Heart left ventricle (tissue), 13 donors: Measurements from ENCODE around the gene CSH2.

ENCODE experiments used
- CTCF ChIP-seq, 12 donors: fragments of 200-600 bp; sonication (generic) in 4 of 12; IDR thresholded peaks; one replicate each; pipeline versions ENCODE4 v1.5.0 to v1.8.0; 2018 to 2022; ENCODE audit warnings: antibody characterized with exemption in 12 of 12, mild to moderate bottlenecking in 5 of 12
- POLR2A ChIP-seq, 2 donors: fragments of 450-650 bp; IDR thresholded peaks; one replicate each; pipeline ENCODE4 v1.6.1; 2017; ENCODE audit warnings: antibody characterized with exemption in 2 of 2, mild to moderate bottlenecking in 2 of 2, moderate library complexity in 2 of 2
- donor health status: ischemic (EF 13 %, LVEDD 7.1; RV severe dilation, severe dysfunction).
- donor health status: DM: no; HTN: yes; CAD: no.
- donor health status: DM: no; HTN: no; CAD: no.
- donor health status: ischemic (EF 25% LVEDD 6.9; RV normal size, moderate dysfunction).
- donor health status: ischemic (EF 25% LVEDD 5.7; RV mildly dilated, moderate dysfunction).
- donor health status: ischemic (EF 35%, LVEDD 5.7; RV mildly dilated, moderate dysfunction).
- donor health status: nonischemic (EF 11% LVEDD 7.7; RV severe dilation, severe dysfunction).
- donor health status: DM: yes; HTN: yes; CAD: no.
- donor health status: PGD.
- donor health status: ischemic (EF 29% LVEDD 5.4; RV normal size, mild dysfunction).
- donor health status: nonischemic (EF 23%, LVEDD 6.1; RV moderate dilation, normal function).

- TF ChIP-seq CTCF (IDR thresholded peaks at IDR 0.05) = no peak
- TF ChIP-seq POLR2A (IDR thresholded peaks at IDR 0.05) = no peak
These were observed 35.4 kb downstream of the CSH2 start for GRCh38 chr17:63837962-63838600.
